GM18507 (cell line): ENCODE measurements around the gene CALHM6.
"Not testable (repeated sequence)": the region's sequence is repeated elsewhere in the genome, so short reads cannot be mapped to it uniquely, and the experiment has no call there.

Source experiments
- DNase-seq: peaks from one replicate; pipeline ENCODE4 v3.0.0; 2011; ENCODE audit warnings: low read depth; ENCODE audit not compliant: insufficient read length; ENCODE audit errors: extremely low spot score
- FAIRE-seq: peaks from 2 replicates; lab custom pipeline; 2011; peaks lifted over from hg19 to GRCh38; lab: Jason Lieb, UNC

Gene CALHM6

DNA sequence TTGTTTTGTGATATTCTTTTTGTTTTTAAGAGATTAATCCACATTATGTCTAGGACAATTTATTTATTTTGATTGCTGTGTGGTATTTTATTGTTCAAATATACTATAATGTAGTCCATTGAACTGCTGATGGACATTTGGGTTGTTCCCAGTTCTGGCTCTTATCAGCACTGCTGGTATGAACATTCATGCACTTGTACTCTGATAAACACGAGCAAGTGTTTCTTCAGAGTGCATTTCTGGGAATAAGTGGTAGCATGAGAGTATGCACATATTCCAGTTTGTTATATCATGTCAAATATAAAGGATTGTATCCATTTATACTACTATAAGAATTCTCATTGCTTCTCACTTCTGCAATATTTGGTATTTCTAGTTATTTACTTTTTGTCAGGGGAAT, 7.1 kb downstream of the CALHM6 start:
- no peak for FAIRE-seq
- DNase-seq: no peak

DNA sequence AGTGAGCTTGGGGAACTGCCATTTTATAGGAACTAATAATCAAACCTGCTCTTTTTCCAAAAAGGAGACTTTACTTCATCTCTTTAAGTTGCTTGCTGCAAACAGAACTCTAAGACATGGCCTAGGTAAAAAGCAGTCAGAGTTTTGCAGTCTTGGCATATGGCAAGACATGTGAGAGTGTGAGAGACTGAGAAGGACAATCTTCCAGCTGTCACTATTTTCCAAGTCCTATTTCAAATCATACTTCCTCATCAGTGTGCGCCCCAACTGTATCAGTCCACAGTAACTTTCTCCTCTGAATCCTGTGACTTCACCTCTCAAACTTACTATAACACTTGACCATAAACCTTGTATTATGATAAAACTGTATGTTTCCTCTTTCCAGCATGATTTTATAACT, 10.4 kb downstream of the CALHM6 start:
- DNase-seq (no peak), FAIRE-seq (no peak)

DNA sequence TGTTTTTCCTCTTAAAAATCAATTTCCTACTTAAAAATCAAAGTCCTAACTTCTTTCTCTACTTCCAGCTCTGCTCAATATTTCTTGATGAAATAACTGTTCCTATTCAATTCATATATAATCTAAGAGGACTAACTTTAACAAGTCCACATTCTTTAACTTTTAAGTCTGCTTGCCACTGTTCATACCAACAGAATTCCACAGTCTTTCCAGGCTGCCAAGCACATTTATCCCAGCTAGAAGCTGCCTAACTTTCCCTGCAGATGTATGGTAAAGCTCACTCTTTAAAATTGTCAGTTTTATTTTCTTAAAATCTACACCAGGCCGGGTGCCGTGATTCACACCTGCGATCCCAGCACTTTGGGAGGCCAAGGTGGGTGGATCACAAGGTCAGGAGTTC, 11.5 kb downstream of the CALHM6 start:
- FAIRE-seq: no peak
- DNase-seq: no peak

DNA sequence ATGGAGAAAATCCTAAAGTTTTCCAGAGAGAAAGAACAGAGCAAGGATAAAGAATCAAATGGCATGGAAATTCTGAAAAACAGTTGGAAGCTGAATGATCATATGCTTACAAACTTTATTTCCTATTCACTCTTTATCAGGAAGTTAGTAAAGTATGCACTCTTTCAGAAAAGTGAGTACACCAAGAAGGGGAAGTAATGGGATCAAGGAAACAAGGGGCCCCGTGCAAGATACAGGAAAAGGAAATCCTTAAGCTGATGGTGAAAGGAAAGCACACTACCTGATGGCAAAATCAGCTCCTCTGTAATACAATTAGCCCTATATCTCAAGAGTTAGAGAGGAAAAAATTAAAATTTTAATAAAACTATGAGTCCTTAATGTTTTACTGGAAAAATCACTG, 14.0 kb downstream of the CALHM6 start:
- FAIRE-seq (no peak), DNase-seq (no peak)

DNA sequence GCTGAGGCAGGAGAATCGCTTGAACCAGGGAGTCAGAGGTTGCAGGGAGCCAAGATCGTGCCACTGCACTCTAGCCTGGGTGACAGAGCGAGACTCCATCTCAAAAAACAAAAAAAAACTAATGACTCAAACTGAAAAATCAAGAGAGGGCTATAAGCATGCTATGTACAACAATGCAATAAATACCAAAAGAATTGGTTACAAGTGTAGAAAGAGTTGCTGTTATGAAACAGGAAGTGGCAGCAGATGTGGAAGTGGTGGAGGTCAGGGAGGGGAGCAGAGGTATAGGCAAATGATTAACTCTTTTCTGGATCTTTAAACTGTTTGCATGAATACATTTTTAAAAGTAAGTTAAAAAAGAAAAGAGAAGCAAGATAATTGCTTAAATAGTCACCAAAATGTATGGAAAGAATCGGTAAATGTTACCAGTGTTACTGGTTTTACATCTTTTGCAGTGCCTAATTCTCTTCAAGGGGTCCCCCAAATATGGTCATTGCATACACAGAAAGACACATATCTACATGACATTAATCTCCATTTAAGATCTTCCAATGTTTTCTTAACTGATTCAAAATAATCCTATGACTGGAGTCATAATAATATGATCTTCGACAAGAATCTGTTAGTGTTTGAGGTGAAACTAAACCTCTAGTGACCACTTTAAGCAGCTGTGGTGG, 15.0 kb downstream of the CALHM6 start:
- FAIRE-seq: peak; percentile 93
- DNase-seq: peak; percentile 68

DNA sequence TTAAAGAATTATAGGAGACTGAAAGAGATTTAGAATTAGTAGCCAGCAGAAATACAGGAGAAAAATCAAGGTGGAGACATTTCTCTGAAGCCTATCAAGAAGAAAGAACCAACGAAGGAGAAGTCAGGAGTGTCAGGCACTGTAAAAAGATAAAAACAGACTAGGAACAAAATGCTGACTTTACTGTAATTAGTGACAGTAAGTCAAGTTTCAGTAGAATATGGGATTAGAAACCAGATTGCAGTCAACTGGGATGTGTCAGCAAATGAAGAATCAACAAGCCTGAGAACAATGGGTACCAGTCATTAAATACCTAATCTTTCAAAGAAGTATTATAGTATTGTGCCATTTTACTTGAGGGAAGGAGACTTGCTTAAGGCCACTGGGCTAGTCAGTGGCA, 21.6 kb downstream of the CALHM6 start:
- FAIRE-seq: no peak
- no peak for DNase-seq

DNA sequence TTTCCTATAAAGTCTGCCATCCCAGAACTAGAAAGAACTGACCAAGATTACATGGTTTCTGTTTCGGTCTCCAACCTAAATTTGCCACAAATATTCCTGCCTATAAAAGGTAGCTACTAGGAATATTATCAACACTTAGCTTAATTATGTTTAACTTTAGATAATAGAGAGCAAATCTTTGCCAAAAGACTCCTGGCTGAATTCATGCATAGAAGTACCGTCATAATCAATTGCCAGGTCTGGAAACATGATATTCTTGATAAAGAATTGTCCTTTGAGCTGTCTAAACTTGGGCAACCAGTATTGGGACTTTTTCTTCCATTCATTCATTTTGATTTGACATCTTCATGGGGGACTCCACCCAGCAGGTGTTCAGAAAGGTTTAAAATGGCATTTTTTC, 22.4 kb downstream of the CALHM6 start:
- FAIRE-seq (no peak), DNase-seq (no peak)

DNA sequence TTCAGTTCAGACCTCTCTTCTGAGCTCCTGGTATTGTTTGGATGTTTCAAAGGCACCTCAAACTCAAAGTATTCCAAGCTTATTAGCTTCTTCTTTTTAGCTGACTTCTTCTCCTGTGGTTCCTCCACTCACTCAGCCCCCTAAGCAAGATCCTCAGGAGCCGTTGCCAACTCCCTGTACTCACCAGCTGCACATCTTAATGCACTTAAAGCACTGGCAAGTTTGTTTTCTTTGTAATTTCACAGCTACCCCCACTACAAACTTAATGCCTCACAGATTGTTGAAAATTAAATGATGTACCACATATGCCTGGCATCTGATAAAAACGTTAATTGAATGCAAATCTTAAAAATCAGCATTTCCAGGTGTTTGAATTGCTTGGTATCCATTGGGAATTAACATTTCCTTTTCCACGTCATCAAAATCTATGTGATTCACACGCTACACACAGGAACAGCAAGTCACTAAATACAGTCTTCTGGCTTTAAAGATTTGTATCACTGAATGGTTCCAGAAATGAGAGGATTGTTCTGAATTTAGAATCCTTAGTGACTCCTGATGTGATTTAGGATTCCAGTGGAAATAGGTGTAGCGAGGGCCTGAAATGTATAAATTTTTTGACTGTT, 24.5 kb downstream of the CALHM6 start:
- DNase-seq: no peak
- no peak for FAIRE-seq

DNA sequence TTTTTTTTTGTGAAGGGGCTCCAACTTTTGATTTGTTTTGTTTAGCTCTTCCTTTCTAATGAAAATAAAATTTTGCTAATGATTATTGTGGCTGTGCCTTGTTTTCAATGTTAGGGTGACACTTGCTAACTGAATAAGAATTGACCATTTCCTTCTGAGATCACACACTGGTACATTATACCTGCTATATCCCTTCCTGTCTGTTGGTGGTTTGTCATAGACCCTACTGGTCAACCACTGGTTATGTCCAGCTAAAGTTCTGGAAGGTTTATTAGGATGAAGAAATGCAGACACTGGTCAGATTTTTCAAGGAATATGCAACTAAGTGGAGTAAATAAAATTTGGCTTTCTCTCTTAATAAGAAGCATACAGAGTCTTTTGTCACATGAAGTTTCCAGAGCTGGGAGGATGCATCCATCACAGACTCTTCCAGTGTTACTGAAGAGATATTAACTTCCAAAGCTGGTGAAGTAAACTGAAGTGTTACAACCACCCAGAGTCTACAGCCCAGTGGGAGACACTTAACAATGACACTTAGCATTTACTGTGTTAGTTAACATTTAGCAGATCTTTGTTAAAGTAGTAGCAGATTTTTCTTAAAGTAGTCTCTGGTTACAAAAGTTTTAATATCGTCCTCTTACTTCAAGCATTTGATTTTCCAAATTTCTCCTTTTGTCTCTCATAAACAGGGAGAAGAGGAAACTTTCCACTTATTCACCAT, 30.6 kb downstream of the CALHM6 start:
- no peak for FAIRE-seq

DNA sequence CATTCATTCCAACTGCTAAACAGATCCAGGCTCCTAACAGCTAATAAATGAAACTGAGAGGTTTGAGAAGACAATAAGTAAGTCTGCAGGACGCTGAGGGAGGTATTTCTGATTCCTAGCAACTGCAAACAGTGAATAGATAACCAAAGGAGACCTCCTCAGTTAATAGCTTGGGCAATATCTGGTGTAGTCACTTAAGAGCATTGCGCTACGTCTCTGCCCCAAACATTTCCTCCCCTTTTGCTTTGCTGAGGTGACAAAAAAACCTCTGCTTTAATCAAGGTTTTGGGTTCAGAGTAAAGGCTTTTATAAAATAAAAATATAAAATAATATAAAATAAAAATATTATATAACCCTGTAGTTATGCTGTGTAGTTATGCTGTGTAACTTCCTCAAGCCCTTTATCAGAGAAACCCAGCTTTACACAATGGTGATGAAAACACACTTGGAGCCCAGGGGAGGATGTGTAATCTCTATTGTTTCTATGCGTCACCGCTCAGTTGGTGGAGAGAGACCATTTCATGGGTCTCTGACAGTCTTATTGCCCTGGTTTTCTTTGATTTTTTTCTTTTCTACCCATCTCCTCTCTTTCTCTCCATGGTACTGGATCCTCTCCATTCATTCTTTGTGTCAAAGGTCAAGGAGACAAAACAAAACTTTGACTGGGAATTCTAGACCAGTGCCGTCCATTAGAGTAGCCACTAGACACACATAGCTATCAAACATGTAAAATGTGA, 31.3 kb downstream of the CALHM6 start:
- FAIRE-seq: no peak
- no peak for DNase-seq

More for the DNA sequence above, 30.6 kb downstream of the CALHM6 start:
- no peak for DNase-seq

DNA sequence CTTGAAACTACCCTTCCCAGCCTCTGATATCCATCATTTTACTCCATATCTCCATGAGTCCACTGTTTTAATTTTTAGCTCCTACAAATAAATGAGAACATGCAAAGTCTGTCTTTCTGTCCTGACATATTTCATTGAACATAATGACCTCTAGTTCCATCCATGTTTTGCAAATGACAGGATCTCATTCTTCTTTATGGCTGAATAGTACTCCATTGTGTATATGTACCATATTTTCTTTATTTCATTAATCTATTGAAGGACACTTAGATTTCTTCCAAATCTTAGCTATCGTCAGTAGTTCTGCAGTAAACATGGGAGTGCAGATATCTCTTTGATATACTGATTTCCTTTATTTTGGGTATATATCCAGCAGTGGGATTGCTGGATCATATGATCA, 34.0 kb downstream of the CALHM6 start:
- DNase-seq, FAIRE-seq: not testable (repeated sequence)

DNA sequence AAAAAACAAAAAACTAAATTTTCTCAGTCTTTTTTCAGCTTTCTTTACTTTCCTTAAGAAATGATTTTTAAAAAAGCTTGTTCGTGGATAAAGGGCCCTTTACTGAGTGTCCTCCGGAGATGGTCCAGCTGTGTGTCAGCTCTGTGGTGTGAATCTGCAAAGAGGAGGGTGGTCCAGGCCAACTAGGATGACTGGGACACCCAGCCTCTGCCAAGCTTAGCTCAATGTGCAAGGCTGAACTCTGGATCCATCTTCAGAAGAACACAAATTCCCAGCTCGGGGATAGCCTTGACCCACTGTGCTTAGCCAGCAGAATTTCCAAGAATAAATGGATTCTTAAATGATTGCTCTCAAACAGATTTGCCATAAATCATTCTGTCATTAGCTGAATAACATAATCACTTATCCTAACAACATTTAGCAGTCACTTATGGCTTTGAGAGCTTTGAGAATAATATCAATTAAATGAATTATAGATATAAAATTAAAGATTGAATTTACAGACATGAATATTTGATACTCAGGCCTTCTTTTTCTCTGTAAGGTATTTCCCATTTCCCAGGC, 36.0 kb downstream of the CALHM6 start:
- DNase-seq (no peak), FAIRE-seq (no peak)

DNA sequence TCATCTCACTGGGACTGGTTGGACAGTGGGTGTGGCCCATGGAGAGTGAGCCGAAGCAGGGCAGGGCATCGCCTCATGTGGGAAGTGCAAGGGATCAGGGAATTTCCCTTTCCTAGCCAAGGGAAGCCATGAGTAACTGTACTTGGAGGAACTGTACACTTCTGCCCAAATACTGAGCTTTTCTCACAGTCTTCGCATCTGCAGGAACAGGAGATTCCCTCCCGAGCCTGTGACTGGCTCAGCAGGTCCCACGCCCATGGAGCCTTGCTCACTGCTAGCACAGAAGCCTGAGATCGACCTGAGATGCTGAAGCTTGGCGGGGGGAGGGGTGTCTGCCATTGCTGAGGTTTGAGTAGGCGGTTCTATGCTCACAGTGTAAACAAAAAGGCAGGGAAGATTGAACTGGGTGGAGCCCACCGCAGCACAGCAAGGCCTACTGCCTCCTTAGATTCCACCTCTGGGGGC, 39.8 kb downstream of the CALHM6 start:
- FAIRE-seq (no peak), DNase-seq (no peak)

DNA sequence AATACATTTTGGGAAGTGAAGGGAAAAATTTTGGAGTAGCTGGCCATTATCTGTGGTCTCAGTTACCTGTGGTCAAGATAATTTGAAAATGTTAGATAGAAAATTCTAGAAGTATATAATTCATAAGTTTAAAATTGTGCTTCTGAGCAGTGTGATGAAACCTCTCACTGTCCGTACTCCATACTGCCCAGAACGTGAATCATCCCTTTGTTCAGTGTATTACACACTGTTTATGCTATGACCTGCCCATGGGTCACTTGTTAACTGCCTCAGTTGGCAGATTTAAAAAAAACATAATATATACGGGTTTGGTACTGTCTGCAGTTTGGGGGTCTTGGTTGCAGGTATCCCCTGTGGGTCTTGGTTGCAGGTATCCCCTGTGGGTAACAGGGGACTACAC, 46.1 kb downstream of the CALHM6 start:
- no peak for FAIRE-seq
- no peak for DNase-seq

DNA sequence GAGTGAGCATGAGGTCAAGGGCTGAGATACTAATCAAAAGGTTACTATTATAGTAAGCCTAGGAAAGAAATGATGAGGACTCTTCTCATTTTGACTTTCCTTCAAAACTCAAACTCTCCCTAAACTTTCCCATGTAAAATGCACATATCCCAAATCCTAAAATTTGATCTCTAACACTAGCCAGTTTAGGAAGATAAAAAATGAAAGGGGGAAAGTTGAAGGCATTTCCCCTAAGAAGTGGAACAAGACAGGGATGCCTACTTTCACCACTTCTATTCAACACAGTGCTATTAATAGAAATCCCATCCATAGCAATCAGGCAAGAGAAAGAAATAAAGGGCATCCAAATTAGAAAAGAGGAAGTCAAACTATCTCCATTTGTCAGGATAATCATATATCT, 47.4 kb downstream of the CALHM6 start:
- FAIRE-seq: no peak

DNA sequence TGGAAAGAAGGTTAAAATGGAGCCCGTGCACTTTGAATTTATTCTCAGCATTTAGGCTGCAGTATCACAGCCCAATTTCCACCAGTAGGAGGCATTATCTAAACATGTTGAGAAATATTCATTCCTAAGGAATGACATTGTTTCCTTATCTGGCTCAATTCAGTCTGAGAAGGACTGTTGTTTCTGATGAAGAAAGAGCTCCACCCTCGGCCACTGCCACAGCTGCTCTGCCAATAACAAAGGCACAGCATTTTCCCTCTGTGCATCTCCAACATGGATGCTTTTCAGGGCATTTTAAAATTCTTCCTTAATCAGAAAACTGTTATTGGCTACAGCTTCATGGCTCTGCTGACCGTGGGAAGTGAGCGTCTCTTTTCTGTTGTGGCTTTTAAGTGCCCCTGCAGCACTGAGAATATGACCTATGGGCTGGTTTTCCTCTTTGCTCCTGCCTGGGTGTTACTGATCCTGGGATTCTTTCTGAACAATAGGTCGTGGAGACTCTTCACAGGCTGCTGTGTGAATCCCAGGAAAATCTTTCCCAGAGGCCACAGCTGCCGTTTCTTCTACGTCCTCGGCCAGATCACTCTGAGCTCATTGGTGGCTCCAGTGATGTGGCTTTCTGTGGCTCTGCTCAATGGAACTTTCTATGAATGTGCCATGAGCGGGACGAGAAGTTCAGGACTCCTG, 50.4 kb downstream of the CALHM6 start, which contains the start of gene CALHM5:
Gene CALHM5, plus strand, starts transcription at position 216 of the 687 bp plus-strand sequence. Its CDS starts 58 bp downstream, at position 274.
- FAIRE-seq (no peak), DNase-seq (no peak)

More for the DNA sequence above, 47.4 kb downstream of the CALHM6 start:
- no peak for DNase-seq

DNA sequence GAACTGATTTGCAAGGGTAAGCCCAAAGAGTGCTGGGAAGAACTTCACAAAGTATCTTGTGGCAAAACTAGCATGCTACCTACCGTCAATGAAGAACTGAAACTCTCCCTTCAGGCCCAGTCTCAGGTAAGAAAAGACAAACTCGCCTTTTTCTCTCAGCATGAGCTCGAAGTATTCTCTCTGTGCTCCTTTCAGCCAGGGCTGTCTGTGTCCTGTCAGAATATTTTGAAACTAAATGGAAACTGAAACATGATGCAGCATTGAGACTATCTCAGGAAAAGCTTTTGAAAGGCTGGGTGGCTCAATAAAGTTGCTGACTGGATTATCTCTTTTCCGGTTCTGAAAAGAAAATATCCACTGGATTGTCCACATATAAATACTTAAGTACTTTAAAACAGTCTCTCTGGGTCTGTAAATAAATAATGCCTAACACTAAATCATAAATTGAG, 51.0 kb downstream of the CALHM6 start:
- DNase-seq (no peak), FAIRE-seq (peak; percentile 35)

DNA sequence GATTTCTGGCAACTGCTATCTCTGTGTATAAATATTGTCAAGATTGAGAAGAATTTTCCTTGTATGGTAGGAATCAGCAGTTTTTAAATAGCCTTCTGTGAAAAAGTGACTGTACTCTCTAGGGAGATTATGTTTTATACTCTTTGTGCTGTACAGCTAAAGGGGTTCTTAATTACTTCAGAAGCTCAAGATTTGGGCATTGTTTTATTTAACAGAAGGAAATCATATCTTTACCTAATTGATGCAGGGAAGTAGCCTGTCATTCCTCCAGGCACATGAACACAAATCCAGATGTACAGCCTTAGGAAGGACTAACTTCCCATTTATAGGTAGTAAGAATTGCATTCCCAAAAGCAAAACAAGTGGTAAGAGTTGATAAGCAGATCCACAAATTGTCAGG, 51.6 kb downstream of the CALHM6 start:
- DNase-seq: no peak
- FAIRE-seq: no peak
